CD4-positive, alpha-beta memory T cell (primary cell): ENCODE results near the gene RWDD3. TPM values are rescaled to one million over a fixed set of nuclear protein-coding genes. Genes with fewer than 3 reads are reported as not detected.

Source experiments
- CTCF ChIA-PET: fragments of 350-600 bp; sonication (Branson Sonifier 250); formaldehyde crosslinking; loops from one replicate; lab custom pipeline; 2021; ENCODE audit warnings: inconsistent platforms; ENCODE audit not compliant: partially characterized antibody; lab: Charles Lee
- POLR2A ChIA-PET: fragments of 350-600 bp; sonication (Branson Sonifier 250); formaldehyde crosslinking; loops from one replicate; lab custom pipeline; 2021; ENCODE audit not compliant: partially characterized antibody; lab: Charles Lee
- DNase-seq, 5 donors: peaks; one replicate each; pipeline versions ENCODE4 v3.0.0 to v3.0.0-alpha.2; 2020 to 2022; ENCODE audit warnings: mixed read lengths in 1 of 5
- H3K27ac ChIP-seq: one replicate; pipeline ENCODE4 v1.7.0; 2013; ENCODE audit warnings: low read depth, low read length
- H3K27me3 ChIP-seq: 2 replicates; pipeline ENCODE4 v1.7.0; 2013; ENCODE audit warnings: mild to moderate bottlenecking, low read length, moderate library complexity; ENCODE audit not compliant: insufficient read depth
- H3K36me3 ChIP-seq: 2 replicates; pipeline ENCODE4 v1.7.0; 2013; ENCODE audit warnings: mild to moderate bottlenecking, low read length, moderate library complexity; ENCODE audit not compliant: insufficient read depth
- H3K4me1 ChIP-seq: 2 replicates; pipeline ENCODE4 v1.7.0; 2013; ENCODE audit warnings: mild to moderate bottlenecking, low read length, moderate library complexity; ENCODE audit not compliant: insufficient read depth
- H3K4me3 ChIP-seq, 2 donors: one replicate each; pipeline ENCODE4 v1.7.0; 2013; ENCODE audit warnings: low read length in 2 of 2, mild to moderate bottlenecking in 1 of 2
- H3K9me3 ChIP-seq, 2 donors: one replicate each; pipeline ENCODE4 v1.7.0; 2013; ENCODE audit warnings: low read length in 2 of 2, control low read depth in 1 of 2; ENCODE audit not compliant: control insufficient read depth in 1 of 2
- H3K27ac Mint-ChIP-seq, 7 donors: one replicate each; pipeline ENCODE4 v1.8.0; 2020 to 2021; ENCODE audit warnings: mixed read lengths in 7 of 7, mild to moderate bottlenecking in 6 of 7, inconsistent platforms in 3 of 7, moderate library complexity in 3 of 7
- H3K27me3 Mint-ChIP-seq, 2 donors: one replicate each; pipeline ENCODE4 v1.8.0; 2020 to 2021; ENCODE audit warnings: mixed read lengths in 2 of 2
- H3K36me3 Mint-ChIP-seq, 2 donors: one replicate each; pipeline ENCODE4 v1.8.0; 2020 to 2021; ENCODE audit warnings: mixed read lengths in 2 of 2, inconsistent platforms in 1 of 2, mild to moderate bottlenecking in 1 of 2
- H3K4me1 Mint-ChIP-seq, 4 donors: one replicate each; pipeline ENCODE4 v1.8.0; 2020 to 2021; ENCODE audit warnings: mixed read lengths in 4 of 4, mild to moderate bottlenecking in 1 of 4
- H3K4me3 Mint-ChIP-seq, 8 donors: one replicate each; pipeline ENCODE4 v1.8.0; 2020 to 2021; ENCODE audit warnings: mixed read lengths in 8 of 8, mild to moderate bottlenecking in 7 of 8, moderate library complexity in 6 of 8, inconsistent platforms in 3 of 8
- H3K9me3 Mint-ChIP-seq, 8 donors: one replicate each; pipeline ENCODE4 v1.8.0; 2020 to 2021; ENCODE audit warnings: mixed read lengths in 8 of 8, mild to moderate bottlenecking in 5 of 8, inconsistent platforms in 3 of 8, moderate library complexity in 1 of 8
- intact Hi-C: fragments of 100-400 bp; cut with micrococcal nuclease; formaldehyde crosslinking; loops from one replicate; pipeline ENCODE4 v1.15.1; 2023
- polyA plus RNA-seq, 2 donors: library from polyadenylated mRNA; unstranded; fragments of 300-500 nt; fragmentation: Illumina TruSeq; gene quantifications; one replicate each; pipeline ENCODE4 v1.2.3, GENCODE V29; 2021
- total RNA-seq, 2 experiments: library from RNA; stranded (reverse); gene quantifications; one replicate each; pipeline ENCODE4 v1.2.3, GENCODE V29; 2021

RWDD3 gene
- total and polyA plus RNA-seq, 4 experiments from 2014 or later, result 22.5 to 61.2 (median 28.4) TPM

GRCh38 chr1:95230256-95230655 is 3.8 kb upstream of the RWDD3 start:
- Mint-ChIP-seq H3K9me3 (no peaks in the 10 kb centered on the region), H3K4me1 (peaks cover 3 to 19% (median 11%) of the 10 kb centered on the region in 4 donors), H3K27ac (no peak overlapping the region), H3K36me3 (peaks cover 0 to 4% of the 10 kb centered on the region in 2 donors), H3K27me3 (peaks cover 7 to 13% of the 10 kb centered on the region in 2 donors), H3K4me3 (no peak overlapping the region)
- intact Hi-C loops, result loop anchor here (5.0 to 10.0 kb wide), 3 partner anchors 303 to 1492 kb away; partner anchors contain the start of genes CNN3 and PTBP2
- no peaks in the 10 kb centered on the region for H3K36me3 ChIP-seq
- POLR2A ChIA-PET, result no interaction called here
- no peak overlapping the region for H3K4me3 ChIP-seq
- peaks cover 8% of the 10 kb centered on the region for H3K4me1 ChIP-seq
- H3K9me3 ChIP-seq, result no peaks in the 10 kb centered on the region
- no peak overlapping the region for H3K27ac ChIP-seq
- no peaks in the 10 kb centered on the region for H3K27me3 ChIP-seq
- no peak for DNase-seq
- CTCF ChIA-PET, result interaction anchor here (0.6 kb wide), 1 partner anchor 146 kb away, joined by 3 read pairs; no protein-coding TSS in a partner anchor

GRCh38 chr1:95230768-95231191 is 3.2 kb upstream of the RWDD3 start:
- POLR2A ChIA-PET, result no interaction called here

GRCh38 chr1:95232646-95233318 is 1.2 kb upstream of the RWDD3 start:
- Mint-ChIP-seq H3K27ac (peak overlapping the region in 6 of 7 donors; percentile 52 to 91 (median 82)), H3K4me3 (peak overlapping the region; percentile 89 to 95 (median 90)), H3K27me3 (peaks cover 6 to 10% of the 10 kb centered on the region in 2 donors), H3K4me1 (peaks cover 17 to 42% (median 33%) of the 10 kb centered on the region in 4 donors), H3K9me3 (no peaks in the 10 kb centered on the region), H3K36me3 (peaks cover 6 to 8% of the 10 kb centered on the region in 2 donors)
- POLR2A ChIA-PET, result interaction anchor here (1.2 to 2.0 kb wide), 6 partner anchors 11 to 378 kb away, joined by 3 to 45 read pairs (median 10); partner anchors contain the start of genes ALG14 and TLCD4
- H3K4me1 ChIP-seq, result peaks cover 26% of the 10 kb centered on the region
- no peak for DNase-seq
- no peaks in the 10 kb centered on the region for H3K36me3 ChIP-seq
- H3K27ac ChIP-seq, result peak overlapping the region; percentile 69
- no peaks in the 10 kb centered on the region for H3K9me3 ChIP-seq
- peak overlapping the region; percentile 57 to 81 for H3K4me3 ChIP-seq
- CTCF ChIA-PET, result interaction anchor here (0.9 to 3.9 kb wide), 11 partner anchors 9 to 378 kb away, joined by 3 to 82 read pairs (median 10); partner anchors contain the start of genes ALG14 and CNN3
- intact Hi-C loops, result loop anchor here (2.0 to 10.0 kb wide), 4 partner anchors 116 to 1490 kb away; partner anchors contain the start of genes CNN3, PTBP2 and TLCD4
- H3K27me3 ChIP-seq, result no peaks in the 10 kb centered on the region

More at GRCh38 chr1:95230768-95231191, 3.2 kb upstream of the RWDD3 start:
- Histone ChIP-seq H3K4me3 (no peak overlapping the region), H3K36me3 (no peaks in the 10 kb centered on the region), H3K9me3 (no peaks in the 10 kb centered on the region), H3K27me3 (no peaks in the 10 kb centered on the region), H3K27ac (no peak overlapping the region), H3K4me1 (peaks cover 12% of the 10 kb centered on the region)
- H3K4me3 Mint-ChIP-seq, result no peak overlapping the region
- peaks cover 0 to 4% of the 10 kb centered on the region in 2 donors for H3K36me3 Mint-ChIP-seq
- peaks cover 5 to 22% (median 15%) of the 10 kb centered on the region in 4 donors for H3K4me1 Mint-ChIP-seq
- intact Hi-C loops, result loop anchor here (5.0 to 10.0 kb wide), 3 partner anchors 303 to 1492 kb away; partner anchors contain the start of genes CNN3 and PTBP2
- H3K27ac Mint-ChIP-seq, result no peak overlapping the region
- no peak for DNase-seq
- peaks cover 7 to 13% of the 10 kb centered on the region in 2 donors for H3K27me3 Mint-ChIP-seq
- no peaks in the 10 kb centered on the region for H3K9me3 Mint-ChIP-seq
- CTCF ChIA-PET, result no interaction called here

GRCh38 chr1:95233319-95233736 is 682 bp upstream of the RWDD3 start:
- CTCF ChIA-PET, result interaction anchor here (0.6 to 3.9 kb wide), 27 partner anchors 8 to 1887 kb away, joined by 3 to 82 read pairs (median 4); partner anchors contain the start of genes ABCD3, ALG14, CNN3 and TLCD4
- POLR2A ChIA-PET, result interaction anchor here (0.7 to 2.0 kb wide), 11 partner anchors 10 to 815 kb away, joined by 3 to 45 read pairs (median 5); partner anchors contain the start of genes ABCD3, ALG14 and TLCD4

GRCh38 chr1:95236784-95237575 is 3.0 kb downstream of the RWDD3 start:
- peak overlapping the region in 3 of 7 donors; percentile 14 to 76 (median 49) for H3K27ac Mint-ChIP-seq
- peak overlapping the region in 7 of 8 donors; percentile 7 to 69 (median 35) for H3K4me3 Mint-ChIP-seq
- ChIA-PET CTCF (interaction anchor here (0.9 kb wide), 2 partner anchors 152 to 177 kb away, joined by 3 read pairs; no protein-coding TSS in a partner anchor), POLR2A (no interaction called here)
- intact Hi-C loops, result loop anchor here (10.0 kb wide), 1 partner anchor 1392 kb away; no protein-coding TSS in a partner anchor
- peaks cover 30 to 75% (median 51%) of the 10 kb centered on the region in 4 donors for H3K4me1 Mint-ChIP-seq
- H3K9me3 Mint-ChIP-seq, result peaks cover 0 to 9% (median 2%) of the 10 kb centered on the region in 8 donors
- Histone ChIP-seq H3K4me3 (no peak overlapping the region), H3K4me1 (peaks cover 29% of the 10 kb centered on the region), H3K36me3 (peaks cover 9% of the 10 kb centered on the region), H3K27me3 (no peaks in the 10 kb centered on the region), H3K27ac (no peak overlapping the region), H3K9me3 (no peaks in the 10 kb centered on the region)
- DNase-seq, result no peak
- peaks cover 39 to 41% of the 10 kb centered on the region in 2 donors for H3K36me3 Mint-ChIP-seq
- no peaks in the 10 kb centered on the region for H3K27me3 Mint-ChIP-seq

More at GRCh38 chr1:95233319-95233736, 682 bp upstream of the RWDD3 start:
- peak overlapping the region; percentile 69 for H3K27ac ChIP-seq
- Mint-ChIP-seq H3K27me3 (peaks cover 6 to 10% of the 10 kb centered on the region in 2 donors), H3K27ac (peak overlapping the region; percentile 86 to 94 (median 91)), H3K9me3 (no peaks in the 10 kb centered on the region), H3K36me3 (peaks cover 6 to 10% of the 10 kb centered on the region in 2 donors), H3K4me1 (peaks cover 19 to 48% (median 36%) of the 10 kb centered on the region in 4 donors), H3K4me3 (peak overlapping the region; percentile 89 to 95 (median 90))
- H3K4me3 ChIP-seq, result peak overlapping the region; percentile 57 to 81
- no peaks in the 10 kb centered on the region for H3K9me3 ChIP-seq
- intact Hi-C loops, result loop anchor here (2.0 to 10.0 kb wide), 4 partner anchors 117 to 1489 kb away; partner anchors contain the start of genes CNN3, PTBP2 and TLCD4
- no peaks in the 10 kb centered on the region for H3K36me3 ChIP-seq
- no peaks in the 10 kb centered on the region for H3K27me3 ChIP-seq
- peaks cover 29% of the 10 kb centered on the region for H3K4me1 ChIP-seq
- DNase-seq, result no peak

GRCh38 chr1:95237981-95238703 is 4.1 kb downstream of the RWDD3 start:
- ChIA-PET POLR2A (interaction anchor here (1.4 kb wide), 1 partner anchor 165 kb away, joined by 3 read pairs; the partner anchor contains the start of gene ALG14), CTCF (interaction anchor here (0.6 to 2.2 kb wide), 3 partner anchors 154 to 383 kb away, joined by 3 to 8 read pairs (median 3); no protein-coding TSS in a partner anchor)
- H3K36me3 ChIP-seq, result peaks cover 12% of the 10 kb centered on the region
- H3K27me3 ChIP-seq, result no peaks in the 10 kb centered on the region
- no peak for DNase-seq
- peaks cover 26% of the 10 kb centered on the region for H3K4me1 ChIP-seq
- Mint-ChIP-seq H3K4me1 (peaks cover 35 to 71% (median 51%) of the 10 kb centered on the region in 4 donors), H3K27me3 (no peaks in the 10 kb centered on the region), H3K9me3 (peaks cover 0 to 12% (median 3%) of the 10 kb centered on the region in 8 donors), H3K36me3 (peaks cover 46% of the 10 kb centered on the region in 2 donors), H3K27ac (peak overlapping the region in 2 of 7 donors; percentile 1 to 39), H3K4me3 (no peak overlapping the region)
- no peaks in the 10 kb centered on the region for H3K9me3 ChIP-seq
- H3K4me3 ChIP-seq, result no peak overlapping the region
- intact Hi-C loops, result loop anchor here (10.0 kb wide), 1 partner anchor 1393 kb away; no protein-coding TSS in a partner anchor
- H3K27ac ChIP-seq, result no peak overlapping the region
